ENCODE measurements around the gene CCL22. TPM values are rescaled to one million over a fixed set of nuclear protein-coding genes. Genes with fewer than 3 reads are reported as not detected.

The CCL22 gene
- total RNA-seq, 1 donor from 2014 or later: 14.1 TPM

- no peak overlapping the region for H3K27ac Mint-ChIP-seq
- no peaks in the 10 kb centered on the region for H3K9me3 Mint-ChIP-seq
- peaks cover 15% of the 10 kb centered on the region for H3K27me3 Mint-ChIP-seq
- no peak overlapping the region for H3K4me3 Mint-ChIP-seq
- no peaks in the 10 kb centered on the region for H3K36me3 Mint-ChIP-seq (ENCODE audit: low read depth)
- intact Hi-C loops (cut with micrococcal nuclease): no loop called here
- no peak for DNase-seq
- H3K4me1 Mint-ChIP-seq: peaks cover 7% of the 10 kb centered on the region
Observed at GRCh38 chr16:57356547-57356946, 2.0 kb upstream of the CCL22 start.

- no peaks in the 10 kb centered on the region for H3K36me3 Mint-ChIP-seq (ENCODE audit: low read depth)
- peaks cover 7% of the 10 kb centered on the region for H3K4me1 Mint-ChIP-seq
- H3K27me3 Mint-ChIP-seq: peaks cover 7% of the 10 kb centered on the region
- H3K4me3 Mint-ChIP-seq: no peak overlapping the region
- H3K9me3 Mint-ChIP-seq: no peaks in the 10 kb centered on the region
- DNase-seq: no peak
- no peak overlapping the region for H3K27ac Mint-ChIP-seq
- intact Hi-C loops (cut with micrococcal nuclease): loop anchor here (2.0 kb wide), 1 partner anchor 19 kb away; no protein-coding TSS in a partner anchor
Observed at GRCh38 chr16:57357330-57358085, 1.1 kb upstream of the CCL22 start.

GRCh38 chr16:57358086-57358420, 530 bp upstream of the CCL22 start:
- Mint-ChIP-seq H3K27ac (no peak overlapping the region), H3K9me3 (no peaks in the 10 kb centered on the region), H3K27me3 (peaks cover 6% of the 10 kb centered on the region), H3K4me1 (peaks cover 7% of the 10 kb centered on the region), H3K4me3 (no peak overlapping the region), H3K36me3 (ENCODE audit: low read depth) (no peaks in the 10 kb centered on the region)
- DNase-seq: no peak
- intact Hi-C loops (cut with micrococcal nuclease): loop anchor here (2.0 kb wide), 1 partner anchor 19 kb away; no protein-coding TSS in a partner anchor

DNA sequence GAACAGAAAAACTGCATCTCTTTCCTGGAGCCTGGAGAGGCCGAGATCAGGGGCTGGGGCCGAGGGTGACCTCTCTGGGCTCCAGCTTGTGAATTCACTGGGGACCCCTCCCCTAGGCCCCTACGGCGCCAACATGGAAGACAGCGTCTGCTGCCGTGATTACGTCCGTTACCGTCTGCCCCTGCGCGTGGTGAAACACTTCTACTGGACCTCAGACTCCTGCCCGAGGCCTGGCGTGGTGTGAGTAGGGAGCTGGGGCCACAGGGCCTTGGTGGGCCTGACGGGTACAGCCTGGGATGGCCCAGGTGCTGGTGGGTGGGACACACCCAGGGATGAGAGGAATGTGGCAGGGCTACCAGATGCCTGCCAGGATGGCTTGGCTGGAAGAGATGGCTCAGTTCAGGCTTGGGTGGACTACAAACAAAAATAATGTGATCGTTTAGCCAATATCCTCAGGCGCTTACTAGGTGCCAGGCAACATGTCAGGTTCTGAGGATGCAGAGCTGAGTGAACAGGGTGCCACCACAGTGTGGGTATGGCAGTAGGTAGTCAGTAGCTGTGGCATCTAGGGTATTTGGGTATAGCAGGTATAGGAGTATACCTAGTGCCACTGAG, 1.8 kb downstream of the CCL22 start:
- H3K36me3 Mint-ChIP-seq (ENCODE audit: low read depth): no peaks in the 10 kb centered on the region
- H3K27ac Mint-ChIP-seq: no peak overlapping the region
- H3K27me3 Mint-ChIP-seq: peaks cover 8% of the 10 kb centered on the region
- DNase-seq: no peak
- no peaks in the 10 kb centered on the region for H3K9me3 Mint-ChIP-seq
- H3K4me1 Mint-ChIP-seq: peaks cover 7% of the 10 kb centered on the region
- H3K4me3 Mint-ChIP-seq: no peak overlapping the region
- intact Hi-C loops (cut with micrococcal nuclease): no loop called here

GRCh38 chr16:57361404-57361803, 2.8 kb downstream of the CCL22 start:
- Mint-ChIP-seq H3K4me3 (no peak overlapping the region), H3K9me3 (no peaks in the 10 kb centered on the region), H3K27ac (no peak overlapping the region), H3K27me3 (peaks cover 5% of the 10 kb centered on the region), H3K36me3 (ENCODE audit: low read depth) (no peaks in the 10 kb centered on the region), H3K4me1 (peaks cover 7% of the 10 kb centered on the region)
- intact Hi-C loops (cut with micrococcal nuclease): no loop called here
- no peak for DNase-seq

DNA sequence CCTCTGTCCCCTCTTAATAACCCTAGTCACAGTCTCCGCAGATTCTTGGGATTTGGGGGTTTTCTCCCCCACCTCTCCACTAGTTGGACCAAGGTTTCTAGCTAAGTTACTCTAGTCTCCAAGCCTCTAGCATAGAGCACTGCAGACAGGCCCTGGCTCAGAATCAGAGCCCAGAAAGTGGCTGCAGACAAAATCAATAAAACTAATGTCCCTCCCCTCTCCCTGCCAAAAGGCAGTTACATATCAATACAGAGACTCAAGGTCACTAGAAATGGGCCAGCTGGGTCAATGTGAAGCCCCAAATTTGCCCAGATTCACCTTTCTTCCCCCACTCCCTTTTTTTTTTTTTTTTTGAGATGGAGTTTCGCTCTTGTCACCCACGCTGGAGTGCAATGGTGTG, 5.6 kb downstream of the CCL22 start:
- H3K27ac Mint-ChIP-seq: no peak overlapping the region
- no peak overlapping the region for H3K4me3 Mint-ChIP-seq
- H3K27me3 Mint-ChIP-seq: peaks cover 10% of the 10 kb centered on the region
- no peaks in the 10 kb centered on the region for H3K36me3 Mint-ChIP-seq (ENCODE audit: low read depth)
- no peak for DNase-seq
- no peaks in the 10 kb centered on the region for H3K4me1 Mint-ChIP-seq
- intact Hi-C loops (cut with micrococcal nuclease): no loop called here
- H3K9me3 Mint-ChIP-seq: no peaks in the 10 kb centered on the region

- DNase-seq: no peak
- no peaks in the 10 kb centered on the region for H3K4me1 Mint-ChIP-seq
- intact Hi-C loops (cut with micrococcal nuclease): no loop called here
- H3K27ac Mint-ChIP-seq: no peak overlapping the region
- H3K36me3 Mint-ChIP-seq (ENCODE audit: low read depth): no peaks in the 10 kb centered on the region
- H3K27me3 Mint-ChIP-seq: peaks cover 13% of the 10 kb centered on the region
- no peaks in the 10 kb centered on the region for H3K9me3 Mint-ChIP-seq
- no peak overlapping the region for H3K4me3 Mint-ChIP-seq
Observed at GRCh38 chr16:57366544-57367040, 8.0 kb downstream of the CCL22 start.

DNA sequence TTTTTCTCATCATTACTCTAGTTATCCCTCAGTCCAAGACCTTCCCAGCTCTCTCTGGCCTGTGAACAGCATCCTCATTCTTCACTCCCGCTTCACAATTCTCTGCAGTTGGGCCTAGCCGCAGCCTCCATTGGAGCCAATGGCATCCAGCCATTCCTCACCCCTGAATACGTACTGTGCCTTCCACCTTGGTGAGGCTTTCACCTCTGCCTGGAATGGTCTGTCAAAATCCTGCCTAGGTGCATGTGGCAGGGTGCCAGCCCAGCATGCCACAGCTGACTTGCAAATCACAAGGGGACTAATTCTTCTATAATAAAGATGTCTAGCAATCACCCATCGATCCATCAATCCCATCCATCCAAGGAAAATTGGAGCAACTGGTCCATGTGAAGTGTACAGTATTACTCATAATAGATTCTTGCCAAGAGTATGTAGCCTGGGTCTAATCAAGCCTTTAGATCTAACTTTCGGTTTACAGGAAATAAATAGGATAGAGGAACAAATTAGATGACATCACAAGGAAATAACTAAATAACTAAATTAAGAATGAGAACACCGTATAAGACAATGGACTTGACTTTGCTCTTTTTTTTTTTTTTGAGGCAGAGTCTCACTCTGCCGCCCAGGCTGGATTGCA, 8.7 kb downstream of the CCL22 start:
- Mint-ChIP-seq H3K27me3 (peaks cover 13% of the 10 kb centered on the region), H3K27ac (no peak overlapping the region), H3K4me1 (no peaks in the 10 kb centered on the region), H3K36me3 (ENCODE audit: low read depth) (no peaks in the 10 kb centered on the region), H3K9me3 (no peaks in the 10 kb centered on the region), H3K4me3 (no peak overlapping the region)
- intact Hi-C loops (cut with micrococcal nuclease): no loop called here
- DNase-seq: no peak

GRCh38 chr16:57371494-57372371, 13.2 kb downstream of the CCL22 start:
- intact Hi-C loops (cut with micrococcal nuclease): no loop called here

GRCh38 chr16:57372372-57373116, 14.0 kb downstream of the CCL22 start, which contains the start of gene CX3CL1:
CX3CL1 (plus strand) TSS chr16:57372490; CDS start chr16:57372569, 79 bp downstream.
- intact Hi-C loops (cut with micrococcal nuclease): no loop called here
- Mint-ChIP-seq H3K4me1 (peaks cover 14% of the 10 kb centered on the region), H3K27ac (no peak within 1 kb of the TSS), H3K36me3 (ENCODE audit: low read depth) (no peaks in the 10 kb centered on the region), H3K9me3 (no peaks in the 10 kb centered on the region), H3K4me3 (no peak within 1 kb of the TSS), H3K27me3 (peaks cover 5% of the 10 kb centered on the region)
- no peak for DNase-seq

More at GRCh38 chr16:57371494-57372371, 13.2 kb downstream of the CCL22 start:
- peaks cover 8% of the 10 kb centered on the region for H3K27me3 Mint-ChIP-seq
- peaks cover 9% of the 10 kb centered on the region for H3K4me1 Mint-ChIP-seq
- H3K9me3 Mint-ChIP-seq: no peaks in the 10 kb centered on the region
- no peak overlapping the region for H3K4me3 Mint-ChIP-seq
- no peak for DNase-seq
- H3K36me3 Mint-ChIP-seq (ENCODE audit: low read depth): no peaks in the 10 kb centered on the region
- H3K27ac Mint-ChIP-seq: no peak overlapping the region

DNA sequence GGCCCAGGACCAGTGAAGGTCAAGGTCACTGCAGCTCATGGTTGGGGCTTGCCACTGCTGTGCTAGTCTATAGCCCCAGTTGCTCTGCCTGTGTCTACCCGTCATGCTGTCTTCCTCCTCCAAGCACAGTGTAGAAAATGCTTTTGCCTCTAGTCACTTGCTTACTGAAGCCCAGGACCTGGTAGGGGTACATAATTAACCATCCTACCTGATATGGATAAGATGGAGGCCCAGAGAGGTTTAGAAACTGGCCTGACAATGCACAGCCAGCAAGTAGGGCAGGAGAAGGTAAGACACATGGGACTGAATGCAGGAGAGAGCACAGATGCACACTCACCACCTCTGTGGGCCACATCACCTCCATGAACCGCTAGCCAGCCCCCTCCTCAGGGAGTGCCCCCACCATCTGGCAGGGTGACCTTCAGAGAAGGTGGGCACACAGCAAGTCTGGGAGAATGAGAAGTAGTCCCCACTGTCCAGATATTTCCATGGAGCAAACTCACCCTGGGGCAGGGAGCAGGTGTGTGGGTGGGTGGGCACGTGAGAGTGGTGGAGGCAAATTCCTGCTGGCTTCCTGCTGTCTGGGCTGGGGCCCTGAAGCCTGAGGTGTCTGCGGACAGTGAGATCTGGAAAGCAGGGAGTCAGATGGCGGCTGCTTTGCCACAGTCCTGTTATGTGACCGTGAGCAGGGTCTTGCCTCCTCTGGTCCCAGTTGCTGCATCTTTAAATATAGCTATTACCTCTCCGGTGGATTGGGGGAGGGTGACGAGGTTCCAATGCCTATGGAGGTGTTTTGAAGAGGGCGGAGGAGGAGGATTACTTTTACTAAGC, 14.7 kb downstream of the CCL22 start:
- no peaks in the 10 kb centered on the region for H3K9me3 Mint-ChIP-seq
- H3K27ac Mint-ChIP-seq: no peak overlapping the region
- intact Hi-C loops (cut with micrococcal nuclease): no loop called here
- H3K27me3 Mint-ChIP-seq: peaks cover 5% of the 10 kb centered on the region
- no peaks in the 10 kb centered on the region for H3K36me3 Mint-ChIP-seq (ENCODE audit: low read depth)
- H3K4me3 Mint-ChIP-seq: no peak overlapping the region
- no peak for DNase-seq
- peaks cover 19% of the 10 kb centered on the region for H3K4me1 Mint-ChIP-seq

DNA sequence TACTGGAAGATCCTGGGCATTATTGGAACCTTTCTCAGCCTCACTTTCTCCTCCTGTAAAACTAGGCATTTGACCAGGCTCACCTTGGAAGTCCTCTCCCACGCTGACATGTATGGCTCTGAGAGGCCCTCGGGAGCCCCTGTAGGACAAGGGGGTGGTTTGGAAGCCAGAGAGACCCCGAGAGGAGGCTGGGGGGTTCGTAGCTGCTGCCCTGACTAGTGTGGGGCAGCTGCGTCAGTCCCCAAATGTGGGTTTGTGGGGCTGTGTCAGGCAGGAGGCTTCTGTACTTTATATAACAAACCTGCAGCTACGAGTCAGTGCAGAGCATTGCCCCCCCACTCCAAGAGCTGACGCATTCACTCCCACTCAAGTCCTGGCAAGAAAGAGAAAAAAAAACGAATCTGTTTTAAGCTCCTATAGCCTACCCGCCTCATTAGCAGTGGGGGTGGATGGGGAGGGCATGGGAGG, 15.5 kb downstream of the CCL22 start:
- Mint-ChIP-seq H3K9me3 (no peaks in the 10 kb centered on the region), H3K4me3 (no peak overlapping the region), H3K4me1 (peaks cover 19% of the 10 kb centered on the region), H3K27ac (no peak overlapping the region), H3K27me3 (peaks cover 5% of the 10 kb centered on the region), H3K36me3 (ENCODE audit: low read depth) (no peaks in the 10 kb centered on the region)
- intact Hi-C loops (cut with micrococcal nuclease): no loop called here
- no peak for DNase-seq
